ENCODE results near the gene CTNNA2.

Gene CTNNA2

GRCh38 chr2:80529466-80530165 is 1016.8 kb downstream of the CTNNA2 start:
- DNase-seq = no peak

DNA sequence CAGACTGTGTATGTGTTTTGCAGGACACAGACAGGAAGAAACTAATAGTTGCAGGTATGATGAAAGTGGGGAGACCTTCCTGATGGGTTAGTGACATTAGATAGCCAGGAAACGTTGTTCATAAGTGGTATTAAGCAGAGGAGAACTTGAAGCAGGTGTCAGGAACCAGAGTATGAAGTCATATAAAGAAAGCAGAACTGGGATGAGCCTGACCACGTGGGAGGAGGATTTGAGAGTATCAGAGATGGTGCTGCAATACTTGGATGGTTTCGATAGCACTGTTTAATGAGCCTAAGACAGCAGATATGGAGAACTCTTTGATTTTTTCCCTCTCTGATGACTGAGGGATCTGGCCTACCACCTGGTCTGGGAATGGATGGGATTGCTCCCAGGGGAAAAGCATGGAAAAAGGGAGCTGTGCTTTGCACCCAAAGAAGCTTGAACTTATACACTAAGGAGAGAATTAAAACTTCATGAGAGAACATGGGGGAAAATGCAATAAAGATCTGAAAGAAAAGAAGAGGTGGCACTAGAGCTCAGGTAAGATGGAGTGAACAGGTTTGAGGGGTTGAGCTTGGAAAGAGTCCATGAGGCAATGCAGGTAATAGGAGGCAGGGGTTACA is 1017.7 kb downstream of the CTNNA2 start:
- DNase-seq = no peak

GRCh38 chr2:80531319-80531718 is 1018.5 kb downstream of the CTNNA2 start:
- no peak for DNase-seq

DNA sequence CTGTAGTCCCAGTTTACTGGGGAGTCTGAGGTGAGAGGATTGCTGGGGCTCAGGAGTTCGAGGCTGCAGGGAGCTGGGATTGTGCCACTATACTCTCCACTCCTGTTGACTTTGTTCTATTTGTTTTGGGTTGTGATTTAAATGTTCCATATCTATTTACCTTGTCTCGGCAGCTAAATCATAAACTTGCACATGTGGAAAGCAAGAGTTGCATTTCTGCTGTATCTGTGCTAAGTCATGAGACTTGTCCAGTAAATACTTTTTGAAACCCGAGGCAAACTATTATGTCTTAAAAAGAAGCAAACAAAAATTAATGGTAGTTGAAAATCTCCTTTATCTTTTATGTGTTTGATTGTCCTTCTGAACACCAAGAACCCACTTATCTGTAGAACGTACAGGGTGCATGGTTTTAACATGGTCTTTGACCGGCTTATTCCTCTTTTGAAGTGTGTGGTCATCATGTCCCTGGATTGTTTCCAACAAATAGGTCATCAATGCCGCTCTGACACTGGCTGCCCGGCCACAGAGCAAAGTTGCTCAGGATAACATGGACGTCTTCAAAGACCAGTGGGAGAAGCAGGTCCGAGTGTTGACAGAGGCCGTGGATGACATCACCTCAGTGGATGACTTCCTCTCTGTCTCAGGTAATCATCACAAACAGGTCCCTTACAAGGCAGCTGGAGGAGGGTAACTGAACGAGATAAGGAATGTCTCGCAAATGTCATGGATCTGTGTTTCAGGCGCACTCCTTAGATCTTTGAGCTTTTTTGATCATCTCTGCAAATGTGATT is 1032.8 kb downstream of the CTNNA2 start:
- DNase-seq = no peak

- DNase-seq = no peak
Measured at GRCh38 chr2:80546766-80547165, 1033.9 kb downstream of the CTNNA2 start.

- no peak for DNase-seq
Measured at GRCh38 chr2:80547344-80547743, 1034.5 kb downstream of the CTNNA2 start.

- no peak for DNase-seq
Measured at GRCh38 chr2:80548469-80548868, 1035.6 kb downstream of the CTNNA2 start.

DNA sequence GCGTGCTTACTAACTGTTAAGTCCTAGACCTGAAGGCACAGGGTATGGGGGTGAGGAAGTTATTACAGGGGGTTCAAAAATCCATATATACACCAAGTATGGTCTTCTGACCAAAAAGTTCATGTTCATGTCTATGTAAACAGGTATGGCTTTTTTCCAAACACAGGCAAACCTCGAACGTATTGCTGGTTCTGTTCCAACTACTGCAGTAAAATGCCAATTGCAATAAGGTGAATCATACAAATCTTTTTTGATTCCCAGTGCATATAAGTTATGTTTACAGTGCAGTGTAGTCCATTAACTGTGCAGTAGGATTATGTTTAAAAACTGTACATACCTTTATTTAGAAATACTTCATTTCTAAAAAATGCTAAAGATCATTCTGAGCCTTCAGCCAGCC is 1037.0 kb downstream of the CTNNA2 start:
- DNase-seq = no peak

DNA sequence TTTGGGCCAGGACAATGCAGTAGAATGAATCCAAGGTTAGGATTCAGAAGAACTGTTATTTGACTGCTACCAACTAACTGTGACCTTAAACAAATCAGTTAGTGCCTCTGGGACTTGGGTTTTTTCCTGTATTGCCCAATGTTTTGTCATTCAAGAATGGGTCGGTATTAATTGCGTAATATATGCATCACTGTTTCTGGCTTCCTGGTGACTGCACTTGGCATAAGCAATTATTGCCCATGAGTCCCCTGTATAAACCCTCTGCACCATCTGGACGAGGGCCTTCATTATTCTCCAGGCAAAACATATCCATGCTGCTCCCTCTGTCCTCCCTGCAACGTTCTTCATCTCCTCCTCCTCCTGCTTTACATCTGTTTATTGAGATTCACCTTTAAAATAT is 1047.5 kb downstream of the CTNNA2 start:
- DNase-seq = no peak

DNA sequence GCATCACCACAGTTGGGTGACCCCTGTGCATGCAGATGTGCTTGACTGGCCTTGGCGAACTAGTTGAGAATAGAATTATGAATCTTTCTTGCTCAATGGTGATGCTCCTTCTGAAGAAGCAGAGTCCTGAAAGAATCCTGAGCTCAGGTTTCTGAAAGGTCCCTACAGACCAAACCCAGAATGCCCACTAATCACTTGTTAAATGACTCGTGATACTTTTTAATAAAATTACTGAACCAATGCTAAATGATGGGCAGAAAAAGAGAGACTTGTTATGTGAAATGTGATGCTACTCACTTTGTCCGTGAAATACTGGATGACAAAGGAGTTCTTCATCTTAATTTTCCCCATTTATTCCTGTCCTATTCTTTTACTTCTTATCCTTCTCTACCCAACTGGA is 1055.2 kb downstream of the CTNNA2 start:
- DNase-seq = no peak

- DNase-seq = no peak
Measured at GRCh38 chr2:80573167-80573566, 1060.3 kb downstream of the CTNNA2 start.

DNA sequence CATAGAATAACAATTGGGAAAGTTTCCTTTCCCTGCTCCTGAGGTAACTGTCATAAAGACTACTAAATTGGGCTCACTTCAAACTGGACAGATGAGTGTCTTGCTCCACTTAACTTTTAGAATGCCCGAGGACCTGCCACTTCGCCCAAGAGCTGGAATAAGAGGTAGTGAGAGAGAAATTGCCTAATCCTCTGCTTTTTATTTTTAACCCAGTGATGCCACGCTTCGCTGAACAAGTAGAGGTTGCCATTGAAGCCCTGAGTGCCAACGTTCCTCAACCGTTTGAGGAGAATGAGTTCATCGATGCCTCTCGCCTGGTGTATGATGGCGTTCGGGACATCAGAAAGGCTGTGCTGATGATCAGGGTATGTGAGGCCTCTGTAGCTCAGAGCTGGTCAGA is 1061.1 kb downstream of the CTNNA2 start:
- DNase-seq = no peak

DNA sequence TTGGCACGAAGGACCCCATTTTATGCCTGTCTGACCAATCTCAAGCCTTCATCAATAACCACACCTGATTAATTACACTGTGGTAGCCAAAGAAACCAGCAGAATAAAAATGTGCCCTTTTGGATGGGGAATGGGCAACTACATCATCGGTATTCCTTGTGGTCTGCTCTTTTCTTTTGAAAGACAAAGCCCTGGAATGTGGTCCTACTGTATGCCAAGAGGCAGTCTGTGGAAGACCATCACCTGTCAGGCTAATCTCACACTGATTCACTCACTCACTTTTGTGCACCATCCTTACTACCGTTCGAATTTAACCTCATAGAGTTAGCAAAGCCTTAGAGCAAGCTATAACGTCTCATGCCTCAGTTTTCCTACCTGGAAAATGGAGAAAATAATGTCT is 1066.9 kb downstream of the CTNNA2 start:
- no peak for DNase-seq

- DNase-seq = no peak
Measured at GRCh38 chr2:80591233-80591632, 1078.4 kb downstream of the CTNNA2 start.

DNA sequence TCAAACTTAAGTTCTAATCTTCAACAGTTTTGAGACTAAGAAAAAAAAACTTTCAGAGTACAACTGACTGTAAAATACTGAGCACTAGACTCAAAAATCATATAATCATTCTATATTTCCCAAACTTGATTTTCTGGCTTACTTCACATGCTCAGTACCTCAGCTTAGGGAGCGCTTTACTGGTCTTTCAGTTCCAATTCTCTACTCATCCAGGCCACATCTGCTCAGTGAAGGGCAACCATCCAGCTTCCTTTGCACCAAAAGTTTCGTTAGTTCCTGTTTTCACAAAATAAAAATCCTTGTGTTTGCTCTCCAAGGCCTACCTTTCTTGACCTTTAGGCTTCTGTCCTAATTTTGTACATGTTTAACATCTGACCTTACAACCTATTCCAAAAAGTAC is 1079.3 kb downstream of the CTNNA2 start:
- no peak for DNase-seq

GRCh38 chr2:80610108-80610507 is 1097.3 kb downstream of the CTNNA2 start:
- DNase-seq = no peak

GRCh38 chr2:80621656-80622055 is 1108.8 kb downstream of the CTNNA2 start:
- DNase-seq = no peak

DNA sequence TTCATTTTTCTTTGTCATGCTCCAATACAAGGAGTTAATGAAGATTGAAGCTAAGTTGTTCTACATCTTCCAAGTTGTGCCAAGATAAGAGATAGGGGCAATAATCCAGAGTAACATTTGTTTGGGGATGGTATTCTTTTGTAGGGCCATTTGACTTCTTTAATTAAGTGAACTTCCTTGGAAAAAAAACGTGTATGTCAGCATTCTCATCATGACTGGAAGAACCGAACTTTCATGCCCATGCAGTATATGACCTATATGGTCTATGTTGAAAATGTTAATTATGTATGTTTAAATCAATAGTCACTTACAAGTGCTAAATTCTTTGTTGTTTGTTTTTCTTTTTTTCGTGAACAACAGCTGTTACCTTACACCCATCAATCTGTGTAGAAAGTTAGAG is 1111.2 kb downstream of the CTNNA2 start:
- no peak for DNase-seq

DNA sequence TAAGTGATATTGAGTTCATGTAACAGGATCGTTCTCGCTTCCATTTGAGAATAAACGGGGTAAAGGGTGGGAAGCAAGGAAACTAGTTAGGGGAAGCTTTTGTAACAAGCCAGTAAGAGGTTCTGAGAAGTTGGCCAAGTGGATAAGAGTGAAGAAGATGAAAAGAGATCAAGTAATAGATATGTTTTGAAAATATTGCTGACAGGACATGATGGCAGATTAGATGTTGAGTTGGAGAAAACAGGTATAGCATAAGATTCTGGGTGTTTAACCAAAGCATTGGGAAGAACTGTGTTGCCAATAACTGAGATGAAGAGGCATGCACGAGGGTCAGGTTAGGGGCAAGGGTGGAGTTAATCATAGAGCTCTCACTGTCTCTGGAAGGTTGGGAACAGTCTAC is 1121.7 kb downstream of the CTNNA2 start:
- DNase-seq = no peak

- DNase-seq = no peak
Measured at GRCh38 chr2:80638783-80639182, 1125.9 kb downstream of the CTNNA2 start.

- no peak for DNase-seq
Measured at GRCh38 chr2:80642465-80642864, 1129.6 kb downstream of the CTNNA2 start.

DNA sequence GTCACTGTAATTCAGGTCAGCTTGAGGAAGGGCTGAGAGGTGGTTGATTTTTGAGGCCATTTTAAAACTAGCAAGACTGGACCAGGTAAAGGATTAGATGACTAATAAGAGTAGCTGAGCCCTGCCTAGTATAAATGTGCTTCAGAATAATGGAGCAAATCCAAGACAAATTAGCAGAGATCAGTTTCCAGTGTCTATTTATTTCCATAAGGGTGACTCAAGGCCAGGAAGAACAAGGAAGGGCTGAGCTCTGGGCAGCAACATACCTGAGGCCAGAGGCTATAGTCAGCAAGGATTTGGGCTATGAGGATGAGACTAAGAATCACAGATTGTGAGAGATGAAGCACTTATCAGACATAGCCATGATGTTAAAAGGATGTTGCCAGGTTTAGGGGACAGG is 1130.7 kb downstream of the CTNNA2 start:
- no peak for DNase-seq

DNA sequence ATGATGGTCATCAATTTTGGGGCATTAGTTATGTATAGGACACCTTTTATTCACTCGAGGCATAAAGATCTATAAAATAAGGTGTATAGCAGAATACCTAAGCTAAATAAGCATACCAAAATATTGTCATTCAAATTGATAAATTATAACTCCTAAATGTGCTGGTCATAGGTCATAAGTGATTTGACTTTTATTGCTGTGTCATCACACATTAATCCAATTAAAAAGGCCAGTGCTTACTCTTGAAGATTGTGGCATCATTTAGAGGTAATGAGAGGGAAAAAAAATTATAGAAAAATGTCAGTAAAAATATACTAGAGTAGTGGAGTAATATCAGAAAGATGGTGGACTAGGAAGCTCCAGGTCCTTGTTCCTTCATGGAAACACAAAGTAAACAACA is 1138.6 kb downstream of the CTNNA2 start:
- DNase-seq = no peak

- no peak for DNase-seq
Measured at GRCh38 chr2:80655265-80655664, 1142.4 kb downstream of the CTNNA2 start.
